SU-DHL-6 (cell line): ENCODE measurements around the gene RPS26.

ENCODE experiments used
- H2AFZ ChIP-seq: fragments of 200-600 bp; sonication (generic); 2 replicates; pipeline ENCODE4 v1.6.1; 2014; ENCODE audit warnings: low read depth, mild to moderate bottlenecking, moderate library complexity, mixed read lengths, antibody characterized with exemption, low read length; ENCODE audit not compliant: severe bottlenecking
- H3F3A ChIP-seq: fragments of 200-600 bp; shearing (Covaris generic); 2 replicates; pipeline ENCODE4 v1.6.0; 2016; ENCODE audit warnings: antibody characterized with exemption, mild to moderate bottlenecking; ENCODE audit not compliant: insufficient read depth
- H3K27ac ChIP-seq: fragments of 200-600 bp; sonication (generic); 2 replicates; pipeline ENCODE4 v1.5.1; 2016; ENCODE audit warnings: low read depth, mild to moderate bottlenecking, low read length, moderate library complexity, mixed read lengths
- H3K27me3 ChIP-seq: fragments of 200-600 bp; sonication (generic), shearing (Covaris generic); 2 replicates; pipeline ENCODE4 v1.6.0; 2014; ENCODE audit warnings: mild to moderate bottlenecking, low read length
- H3K36me3 ChIP-seq: fragments of 200-600 bp; sonication (generic); 2 replicates; pipeline ENCODE4 v1.6.1; 2014; ENCODE audit warnings: mild to moderate bottlenecking, low read length, mixed read lengths
- H3K4me2 ChIP-seq: fragments of 300-600, 200-600 bp; shearing (Covaris generic), sonication (generic); 2 replicates; pipeline ENCODE4 v1.6.0; 2014; ENCODE audit warnings: low read length, low read depth, mild to moderate bottlenecking; ENCODE audit not compliant: poor library complexity, severe bottlenecking
- H3K4me3 ChIP-seq: fragments of 200-600 bp; sonication (generic); 2 replicates; pipeline ENCODE4 v1.5.1; 2014; ENCODE audit warnings: antibody characterized with exemption, low read length, mild to moderate bottlenecking, mixed read lengths; ENCODE audit not compliant: insufficient read depth, poor library complexity, severe bottlenecking
- H3K79me2 ChIP-seq: fragments of 200-600 bp; sonication (generic); 2 replicates; pipeline ENCODE4 v1.6.1; 2014; ENCODE audit warnings: mild to moderate bottlenecking, low read length, moderate library complexity; ENCODE audit not compliant: insufficient read depth
- H3K9ac ChIP-seq: fragments of 200-600 bp; sonication (generic); 2 replicates; pipeline ENCODE4 v1.7.0; 2014; ENCODE audit warnings: mild to moderate bottlenecking, low read length
- H3K9me2 ChIP-seq: fragments of 200-600 bp; sonication (generic); replicated peaks from 2 replicates; pipeline ENCODE4 v1.6.1; 2014; ENCODE audit warnings: low read length; ENCODE audit not compliant: insufficient read depth
- H3K9me3 ChIP-seq: fragments of 200-600 bp; sonication (generic); 2 replicates; pipeline ENCODE4 v1.6.1; 2014; ENCODE audit warnings: low read length, mixed read lengths; ENCODE audit not compliant: insufficient read depth
- H4K20me1 ChIP-seq: fragments of 200-600 bp; sonication (generic); 2 replicates; pipeline ENCODE4 v1.6.1; 2014; ENCODE audit warnings: low read depth, mild to moderate bottlenecking, antibody characterized with exemption, low read length, moderate library complexity, mixed read lengths
- EZH2phosphoT487 ChIP-seq: fragments of 200-600 bp; sonication (generic), shearing (Covaris generic); conservative IDR thresholded peaks from 2 replicates; pipeline ENCODE4 v1.6.1; 2018; ENCODE audit warnings: mild to moderate bottlenecking, antibody characterized with exemption, low read length, moderate library complexity, mixed read lengths
- TF ChIP-seq, protein P1 (sequence below): fragments of 200-600 bp; sonication (generic); IDR thresholded peaks from one replicate; pipeline ENCODE4 v1.5.1; 2017; ENCODE audit warnings: antibody characterized with exemption, mild to moderate bottlenecking, low read length, moderate library complexity; ENCODE audit not compliant: insufficient read depth, poor library complexity, severe bottlenecking

Gene RPS26

DNA sequence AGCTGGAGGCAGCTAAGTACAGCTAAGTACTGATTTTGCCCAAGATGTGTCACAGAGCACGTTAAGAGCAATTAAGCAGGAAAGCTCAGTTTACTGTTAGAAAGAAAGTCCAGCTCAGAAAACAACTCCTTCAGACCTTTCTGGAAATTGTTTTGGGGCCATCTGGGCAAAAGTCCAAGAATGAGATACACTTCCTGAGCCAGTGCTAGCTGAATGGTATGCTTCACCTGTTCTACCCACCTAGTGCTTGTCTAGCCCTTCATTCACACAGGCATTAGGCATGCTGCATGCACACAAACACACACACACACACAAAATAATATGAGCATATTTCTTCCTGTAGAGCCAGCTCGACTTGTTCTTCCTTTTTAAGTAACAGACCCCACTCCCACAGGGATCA is 27.5 kb upstream of the RPS26 start:
- H3K9me2 ChIP-seq: no peaks in the 10 kb centered on the region
- no peak overlapping the region for H3K4me3 ChIP-seq
- no peak overlapping the region for H3K4me2 ChIP-seq
- H2AFZ ChIP-seq: no peak overlapping the region
- no peak overlapping the region for H3K9ac ChIP-seq
- no peaks in the 10 kb centered on the region for H3K79me2 ChIP-seq
- no peaks in the 10 kb centered on the region for H3F3A ChIP-seq
- no peaks in the 10 kb centered on the region for H3K36me3 ChIP-seq
- no peaks in the 10 kb centered on the region for H4K20me1 ChIP-seq
- H3K27me3 ChIP-seq: no peaks in the 10 kb centered on the region
- no peak overlapping the region for H3K27ac ChIP-seq
- TF ChIP-seq EZH2phosphoT487: no peak
- TF ChIP-seq, protein P1, sequence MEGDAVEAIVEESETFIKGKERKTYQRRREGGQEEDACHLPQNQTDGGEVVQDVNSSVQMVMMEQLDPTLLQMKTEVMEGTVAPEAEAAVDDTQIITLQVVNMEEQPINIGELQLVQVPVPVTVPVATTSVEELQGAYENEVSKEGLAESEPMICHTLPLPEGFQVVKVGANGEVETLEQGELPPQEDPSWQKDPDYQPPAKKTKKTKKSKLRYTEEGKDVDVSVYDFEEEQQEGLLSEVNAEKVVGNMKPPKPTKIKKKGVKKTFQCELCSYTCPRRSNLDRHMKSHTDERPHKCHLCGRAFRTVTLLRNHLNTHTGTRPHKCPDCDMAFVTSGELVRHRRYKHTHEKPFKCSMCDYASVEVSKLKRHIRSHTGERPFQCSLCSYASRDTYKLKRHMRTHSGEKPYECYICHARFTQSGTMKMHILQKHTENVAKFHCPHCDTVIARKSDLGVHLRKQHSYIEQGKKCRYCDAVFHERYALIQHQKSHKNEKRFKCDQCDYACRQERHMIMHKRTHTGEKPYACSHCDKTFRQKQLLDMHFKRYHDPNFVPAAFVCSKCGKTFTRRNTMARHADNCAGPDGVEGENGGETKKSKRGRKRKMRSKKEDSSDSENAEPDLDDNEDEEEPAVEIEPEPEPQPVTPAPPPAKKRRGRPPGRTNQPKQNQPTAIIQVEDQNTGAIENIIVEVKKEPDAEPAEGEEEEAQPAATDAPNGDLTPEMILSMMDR: no peak
- no peaks in the 10 kb centered on the region for H3K9me3 ChIP-seq

DNA sequence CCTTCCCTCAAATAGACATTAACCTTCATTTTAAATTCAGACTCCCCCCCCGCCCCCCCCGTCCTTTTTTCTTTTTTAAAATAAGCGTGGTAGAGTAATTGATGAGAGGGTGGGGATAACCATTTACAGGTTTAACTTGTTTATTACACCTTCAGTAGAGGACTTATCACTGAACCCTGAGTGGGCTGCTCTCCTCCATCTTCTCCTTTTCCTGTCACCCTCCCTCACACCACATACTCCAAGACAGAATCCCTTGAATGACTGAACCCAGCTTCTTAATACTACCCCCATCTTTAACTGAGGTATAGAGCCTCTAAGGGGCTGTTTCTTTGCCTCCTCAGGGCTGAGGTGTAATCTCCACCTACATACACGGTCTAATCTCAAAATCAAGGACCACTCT is 24.5 kb upstream of the RPS26 start:
- Histone ChIP-seq H3K9me3 (no peaks in the 10 kb centered on the region), H2AFZ (no peak overlapping the region), H3K9me2 (no peaks in the 10 kb centered on the region), H3K27ac (no peak overlapping the region), H4K20me1 (no peaks in the 10 kb centered on the region), H3K36me3 (no peaks in the 10 kb centered on the region), H3K27me3 (no peaks in the 10 kb centered on the region), H3K9ac (no peak overlapping the region), H3F3A (no peaks in the 10 kb centered on the region), H3K4me3 (no peak overlapping the region), H3K4me2 (no peak overlapping the region), H3K79me2 (no peaks in the 10 kb centered on the region)
- TF ChIP-seq, protein P1: no peak
- no peak for TF ChIP-seq EZH2phosphoT487

DNA sequence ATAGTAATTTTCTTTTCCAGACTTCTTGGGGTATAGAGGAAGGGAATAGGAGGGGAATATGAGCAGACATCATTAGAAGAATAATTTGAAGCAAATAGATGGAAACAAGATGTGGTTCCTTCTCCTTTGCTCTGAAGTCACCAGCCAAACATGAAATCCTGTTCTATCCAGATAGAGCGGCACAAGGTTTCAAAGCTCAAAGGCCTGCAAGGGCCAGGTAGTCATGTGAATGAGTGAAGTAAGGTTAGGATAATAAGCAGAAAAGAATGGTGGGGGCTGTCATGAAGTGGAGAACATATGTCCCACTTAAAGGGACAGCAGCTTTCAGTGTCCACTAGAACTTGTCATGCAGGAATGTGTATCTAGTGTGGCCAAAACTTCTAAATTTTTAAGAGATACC is 23.4 kb upstream of the RPS26 start:
- no peak overlapping the region for H3K4me3 ChIP-seq
- TF ChIP-seq, protein P1: no peak
- H2AFZ ChIP-seq: no peak overlapping the region
- H4K20me1 ChIP-seq: no peaks in the 10 kb centered on the region
- H3F3A ChIP-seq: no peaks in the 10 kb centered on the region
- no peaks in the 10 kb centered on the region for H3K36me3 ChIP-seq
- H3K4me2 ChIP-seq: no peak overlapping the region
- no peaks in the 10 kb centered on the region for H3K27me3 ChIP-seq
- H3K9me3 ChIP-seq: no peaks in the 10 kb centered on the region
- H3K27ac ChIP-seq: no peak overlapping the region
- no peak overlapping the region for H3K9ac ChIP-seq
- no peaks in the 10 kb centered on the region for H3K9me2 ChIP-seq
- H3K79me2 ChIP-seq: no peaks in the 10 kb centered on the region
